Measurements from ENCODE around the gene NCK2. TPM values are rescaled to one million over a fixed set of nuclear protein-coding genes. Genes with fewer than 3 reads are reported as not detected.

The NCK2 gene
- total and polyA plus RNA-seq, 2 of the 13 experiments (the other 11 are each of a cell fraction or from before 2014, with no cell fraction given): 14.8 to 23.5 TPM

DNA sequence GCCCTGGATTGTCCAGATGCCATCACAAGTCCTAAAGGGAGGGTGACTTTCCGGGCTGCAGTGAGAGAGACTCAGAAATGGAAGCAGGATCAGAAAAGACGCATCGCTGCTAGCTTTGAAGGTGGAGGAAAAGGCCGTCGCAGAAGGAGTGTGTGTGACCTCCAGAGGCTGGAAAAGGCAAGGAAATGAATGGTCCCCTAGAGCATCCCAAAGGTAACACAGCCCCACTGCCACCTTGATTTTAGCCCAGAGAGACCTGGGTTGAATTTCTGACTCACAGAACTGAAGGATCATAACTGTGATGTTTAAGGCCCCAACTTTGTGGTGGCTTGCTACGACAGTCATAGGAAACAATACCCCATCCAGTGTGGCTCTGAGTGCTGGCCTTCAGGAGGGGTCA is 8.6 kb upstream of the NCK2 start:
- ATAC-seq (peak; percentile 80), FAIRE-seq (no peak), DNase-seq (ENCODE audit: low spot score) (no peak)
- intact Hi-C loops (cut with micrococcal nuclease; ENCODE audit: unreplicated experiment): no loop called here
- Histone ChIP-seq H3K27ac (ENCODE audit: extremely low read length, insufficient read depth, low read length) (no peak overlapping the region), H3K36me3 (replicated peaks in 1 of 2; ENCODE audit: control insufficient read depth in 1 of 2, insufficient read depth in 2 of 2, low read length in 2 of 2) (no peaks in the 10 kb centered on the region), H3K9me3 (ENCODE audit: low read length) (no peaks in the 10 kb centered on the region), H3K4me1 (ENCODE audit: insufficient read depth, low read length) (no peaks in the 10 kb centered on the region), H3K27me3 (ENCODE audit: control insufficient read depth in 1 of 2, insufficient read depth in 2 of 2, low read length in 2 of 2) (peaks cover 0 to 33% of the 10 kb centered on the region in 2 experiments; a peak in 3 of 5 replicates), H4K20me1 (ENCODE audit: insufficient read depth, low read length) (no peaks in the 10 kb centered on the region), H3K4me3 (replicated peaks in 1 of 3; ENCODE audit: insufficient read depth in 1 of 3, low read depth in 2 of 3, low read length in 3 of 3) (no peak overlapping the region), H2AFZ (ENCODE audit: low read length) (no peak overlapping the region), H3K9ac (ENCODE audit: insufficient read depth, low read depth, low read length) (no peak overlapping the region), H3K4me2 (ENCODE audit: low read depth, low read length) (no peak overlapping the region), H3K79me2 (ENCODE audit: insufficient read depth, low read length) (no peaks in the 10 kb centered on the region)
- in situ Hi-C loops (cut with HindIII; ENCODE audit: extremely low pct_ligation_motif_present, low pct_unique_long_range_greater_than_20kb): no loop called here
- POLR2A ChIA-PET: no interaction called here
- 27% methylated on average over 6 of the region's 6 CpGs for WGBS (ENCODE audit: low lambda C conversion rate)
- no TSS peak for BruUV-seq (replicated peaks)
- CTCF ChIA-PET (ENCODE audit: low intra/inter-chr PET ratio, low total read pairs): no interaction called here
- TF ChIP-seq ARNT (IDR thresholded peaks at IDR 0.05): no peak
- TF ChIP-seq ZNF350 (CRISPR knock-in tag; IDR thresholded peaks at IDR 0.05; ENCODE audit: borderline replicate concordance, low read depth): no peak
- TF ChIP-seq SYNCRIP (IDR thresholded peaks at IDR 0.05; ENCODE audit: insufficient read depth, low read depth, low read length): no peak
- no peak for TF ChIP-seq HNRNPLL (IDR thresholded peaks at IDR 0.05; ENCODE audit: low read depth, low read length, poor library complexity, severe bottlenecking)
- no peak for TF ChIP-seq KDM3A (CRISPR knock-in tag; IDR thresholded peaks at IDR 0.05; ENCODE audit: low read depth)
- TF ChIP-seq ZNF484 (CRISPR knock-in tag; IDR thresholded peaks at IDR 0.05; ENCODE audit: borderline replicate concordance, low read depth): no peak
- TF ChIP-seq, protein P1, sequence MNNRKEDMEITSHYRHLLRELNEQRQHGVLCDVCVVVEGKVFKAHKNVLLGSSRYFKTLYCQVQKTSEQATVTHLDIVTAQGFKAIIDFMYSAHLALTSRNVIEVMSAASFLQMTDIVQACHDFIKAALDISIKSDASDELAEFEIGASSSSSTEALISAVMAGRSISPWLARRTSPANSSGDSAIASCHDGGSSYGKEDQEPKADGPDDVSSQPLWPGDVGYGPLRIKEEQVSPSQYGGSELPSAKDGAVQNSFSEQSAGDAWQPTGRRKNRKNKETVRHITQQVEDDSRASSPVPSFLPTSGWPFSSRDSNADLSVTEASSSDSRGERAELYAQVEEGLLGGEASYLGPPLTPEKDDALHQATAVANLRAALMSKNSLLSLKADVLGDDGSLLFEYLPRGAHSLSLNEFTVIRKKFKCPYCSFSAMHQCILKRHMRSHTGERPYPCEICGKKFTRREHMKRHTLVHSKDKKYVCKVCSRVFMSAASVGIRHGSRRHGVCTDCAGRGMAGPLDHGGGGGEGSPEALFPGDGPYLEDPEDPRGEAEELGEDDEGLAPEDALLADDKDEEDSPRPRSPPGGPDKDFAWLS (CRISPR knock-in tag; IDR thresholded peaks at IDR 0.05; ENCODE audit: borderline replicate concordance): no peak
- no peak for TF ChIP-seq ELF4 (CRISPR knock-in tag; IDR thresholded peaks at IDR 0.05; ENCODE audit: borderline replicate concordance)
- no peak for TF ChIP-seq MAF1 (CRISPR knock-in tag; IDR thresholded peaks at IDR 0.05; ENCODE audit: borderline replicate concordance)
- no peak for TF ChIP-seq ZNF543 (CRISPR knock-in tag; IDR thresholded peaks at IDR 0.05)
- no peak for TF ChIP-seq NFATC3 (CRISPR knock-in tag; IDR thresholded peaks at IDR 0.05)
- TF ChIP-seq, protein P2, sequence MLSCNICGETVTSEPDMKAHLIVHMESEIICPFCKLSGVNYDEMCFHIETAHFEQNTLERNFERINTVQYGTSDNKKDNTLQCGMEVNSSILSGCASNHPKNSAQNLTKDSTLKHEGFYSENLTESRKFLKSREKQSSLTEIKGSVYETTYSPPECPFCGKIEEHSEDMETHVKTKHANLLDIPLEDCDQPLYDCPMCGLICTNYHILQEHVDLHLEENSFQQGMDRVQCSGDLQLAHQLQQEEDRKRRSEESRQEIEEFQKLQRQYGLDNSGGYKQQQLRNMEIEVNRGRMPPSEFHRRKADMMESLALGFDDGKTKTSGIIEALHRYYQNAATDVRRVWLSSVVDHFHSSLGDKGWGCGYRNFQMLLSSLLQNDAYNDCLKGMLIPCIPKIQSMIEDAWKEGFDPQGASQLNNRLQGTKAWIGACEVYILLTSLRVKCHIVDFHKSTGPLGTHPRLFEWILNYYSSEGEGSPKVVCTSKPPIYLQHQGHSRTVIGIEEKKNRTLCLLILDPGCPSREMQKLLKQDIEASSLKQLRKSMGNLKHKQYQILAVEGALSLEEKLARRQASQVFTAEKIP (CRISPR knock-in tag; IDR thresholded peaks at IDR 0.05; ENCODE audit: borderline replicate concordance): no peak
- TF ChIP-seq, protein P3, sequence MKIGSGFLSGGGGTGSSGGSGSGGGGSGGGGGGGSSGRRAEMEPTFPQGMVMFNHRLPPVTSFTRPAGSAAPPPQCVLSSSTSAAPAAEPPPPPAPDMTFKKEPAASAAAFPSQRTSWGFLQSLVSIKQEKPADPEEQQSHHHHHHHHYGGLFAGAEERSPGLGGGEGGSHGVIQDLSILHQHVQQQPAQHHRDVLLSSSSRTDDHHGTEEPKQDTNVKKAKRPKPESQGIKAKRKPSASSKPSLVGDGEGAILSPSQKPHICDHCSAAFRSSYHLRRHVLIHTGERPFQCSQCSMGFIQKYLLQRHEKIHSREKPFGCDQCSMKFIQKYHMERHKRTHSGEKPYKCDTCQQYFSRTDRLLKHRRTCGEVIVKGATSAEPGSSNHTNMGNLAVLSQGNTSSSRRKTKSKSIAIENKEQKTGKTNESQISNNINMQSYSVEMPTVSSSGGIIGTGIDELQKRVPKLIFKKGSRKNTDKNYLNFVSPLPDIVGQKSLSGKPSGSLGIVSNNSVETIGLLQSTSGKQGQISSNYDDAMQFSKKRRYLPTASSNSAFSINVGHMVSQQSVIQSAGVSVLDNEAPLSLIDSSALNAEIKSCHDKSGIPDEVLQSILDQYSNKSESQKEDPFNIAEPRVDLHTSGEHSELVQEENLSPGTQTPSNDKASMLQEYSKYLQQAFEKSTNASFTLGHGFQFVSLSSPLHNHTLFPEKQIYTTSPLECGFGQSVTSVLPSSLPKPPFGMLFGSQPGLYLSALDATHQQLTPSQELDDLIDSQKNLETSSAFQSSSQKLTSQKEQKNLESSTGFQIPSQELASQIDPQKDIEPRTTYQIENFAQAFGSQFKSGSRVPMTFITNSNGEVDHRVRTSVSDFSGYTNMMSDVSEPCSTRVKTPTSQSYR (CRISPR knock-in tag; IDR thresholded peaks at IDR 0.05; ENCODE audit: borderline replicate concordance): no peak
- TF ChIP-seq, protein P4, sequence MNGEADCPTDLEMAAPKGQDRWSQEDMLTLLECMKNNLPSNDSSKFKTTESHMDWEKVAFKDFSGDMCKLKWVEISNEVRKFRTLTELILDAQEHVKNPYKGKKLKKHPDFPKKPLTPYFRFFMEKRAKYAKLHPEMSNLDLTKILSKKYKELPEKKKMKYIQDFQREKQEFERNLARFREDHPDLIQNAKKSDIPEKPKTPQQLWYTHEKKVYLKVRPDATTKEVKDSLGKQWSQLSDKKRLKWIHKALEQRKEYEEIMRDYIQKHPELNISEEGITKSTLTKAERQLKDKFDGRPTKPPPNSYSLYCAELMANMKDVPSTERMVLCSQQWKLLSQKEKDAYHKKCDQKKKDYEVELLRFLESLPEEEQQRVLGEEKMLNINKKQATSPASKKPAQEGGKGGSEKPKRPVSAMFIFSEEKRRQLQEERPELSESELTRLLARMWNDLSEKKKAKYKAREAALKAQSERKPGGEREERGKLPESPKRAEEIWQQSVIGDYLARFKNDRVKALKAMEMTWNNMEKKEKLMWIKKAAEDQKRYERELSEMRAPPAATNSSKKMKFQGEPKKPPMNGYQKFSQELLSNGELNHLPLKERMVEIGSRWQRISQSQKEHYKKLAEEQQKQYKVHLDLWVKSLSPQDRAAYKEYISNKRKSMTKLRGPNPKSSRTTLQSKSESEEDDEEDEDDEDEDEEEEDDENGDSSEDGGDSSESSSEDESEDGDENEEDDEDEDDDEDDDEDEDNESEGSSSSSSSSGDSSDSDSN (CRISPR knock-in tag; IDR thresholded peaks at IDR 0.05): no peak
- TF ChIP-seq MYC (CRISPR knock-in tag; IDR thresholded peaks at IDR 0.05; ENCODE audit: borderline replicate concordance): no peak

Measured in HepG2 (cell line).